HepG2 (cell line): Measurements from ENCODE around the gene ARHGEF38. TPM values are rescaled to one million over a fixed set of nuclear protein-coding genes. Genes with fewer than 3 reads are reported as not detected.

Source experiments
- ATAC-seq: fragments of 200-7000 bp; cut with Tn5 transposase; 3 replicates; pipeline ENCODE4 v1.9.1; 2020; ENCODE audit warnings: mild to moderate bottlenecking, moderate library complexity
- BruUV-seq: library from RNA; stranded (reverse); fragments of 400-500 nt; replicated peaks from 2 replicates; lab custom pipeline; 2021; lab: Mats Ljungman, UMichigan
- CTCF ChIA-PET: fragments of 300-600 bp; formaldehyde crosslinking; extraction: SDS; loops from one replicate; lab custom pipeline; 2021; ENCODE audit warnings: low total read pairs, inconsistent platforms, low intra/inter-chr PET ratio; lab: Yijun Ruan, JAX
- POLR2A ChIA-PET: fragments of 350-600 bp; sonication (Branson Sonifier 250); formaldehyde crosslinking; loops from one replicate; lab custom pipeline; 2020; ENCODE audit warnings: antibody characterized with exemption, inconsistent platforms; lab: Yijun Ruan, JAX
- DNase-seq: peaks from one replicate; pipeline ENCODE4 v3.0.0-alpha.2; 2015; ENCODE audit warnings: low spot score
- FAIRE-seq: peaks from 3 replicates; lab custom pipeline; 2011; peaks lifted over from hg19 to GRCh38; lab: Jason Lieb, UNC
- H2AFZ ChIP-seq: one replicate; pipeline ENCODE4 v1.6.1; 2011; ENCODE audit warnings: low read length, inconsistent platforms
- H3K27ac ChIP-seq: fragments of 300-600 bp; 3 replicates; pipeline ENCODE4 v1.8.0; 2011; ENCODE audit warnings: mixed run types, mild to moderate bottlenecking, mixed read lengths, low read length, inconsistent platforms; ENCODE audit not compliant: insufficient read depth; ENCODE audit errors: extremely low read length
- H3K27me3 ChIP-seq, 2 experiments: fragments of 200-600 bp in 1 of 2; 2 replicates in 1 of 2; 3 replicates in 1 of 2; pipeline versions ENCODE4 v1.6.0 to v1.8.0; 2011; ENCODE audit warnings: low read length in 2 of 2, mild to moderate bottlenecking in 2 of 2, moderate library complexity in 2 of 2, inconsistent platforms in 1 of 2; ENCODE audit not compliant: insufficient read depth in 2 of 2, control insufficient read depth in 1 of 2
- H3K36me3 ChIP-seq, 2 experiments: fragments of 200-600 bp in 1 of 2; replicated peaks in 1 of 2; 2 replicates in 1 of 2; 3 replicates in 1 of 2; pipeline versions ENCODE4 v1.5.1 to v1.8.0; 2011; ENCODE audit warnings: low read length in 2 of 2, inconsistent platforms in 1 of 2; ENCODE audit not compliant: insufficient read depth in 2 of 2, control insufficient read depth in 1 of 2
- H3K4me1 ChIP-seq: 2 replicates; pipeline ENCODE4 v1.5.1; 2012; ENCODE audit warnings: low read length, inconsistent platforms; ENCODE audit not compliant: insufficient read depth
- H3K4me2 ChIP-seq: 2 replicates; pipeline ENCODE4 v1.6.0; 2011; ENCODE audit warnings: low read depth, low read length, inconsistent platforms
- H3K4me3 ChIP-seq, 3 experiments: fragments of 200-600 bp in 1 of 3; sonication (generic), shearing (Covaris generic) in 1 of 3; replicated peaks in 1 of 3; 2 replicates each; pipeline ENCODE4 v1.5.1; 2011 to 2016; ENCODE audit warnings: low read length in 3 of 3, inconsistent platforms in 2 of 3, low read depth in 2 of 3, mild to moderate bottlenecking in 2 of 3, control low read depth in 1 of 3, mixed read lengths in 1 of 3; ENCODE audit not compliant: insufficient read depth in 1 of 3
- H3K79me2 ChIP-seq: one replicate; pipeline ENCODE4 v1.6.1; 2011; ENCODE audit warnings: low read length, inconsistent platforms; ENCODE audit not compliant: insufficient read depth
- H3K9ac ChIP-seq: 2 replicates; pipeline ENCODE4 v1.6.0; 2011; ENCODE audit warnings: mild to moderate bottlenecking, low read depth, low read length, inconsistent platforms; ENCODE audit not compliant: insufficient read depth
- H3K9me3 ChIP-seq: 2 replicates; pipeline ENCODE4 v1.5.1; 2012; ENCODE audit warnings: mild to moderate bottlenecking, low read length
- H4K20me1 ChIP-seq: 2 replicates; pipeline ENCODE4 v1.6.0; 2011; ENCODE audit warnings: inconsistent platforms, mild to moderate bottlenecking, low read length, moderate library complexity; ENCODE audit not compliant: insufficient read depth
- DDIT3 ChIP-seq: sonication (generic); formaldehyde crosslinking; IDR thresholded peaks from 2 replicates; pipeline ENCODE4 v1.4.0; 2020; ENCODE audit warnings: mild to moderate bottlenecking, missing genetic modification reagents
- DRAP1 ChIP-seq: IDR thresholded peaks from 2 replicates; pipeline ENCODE4 v1.6.1; 2016; ENCODE audit warnings: missing genetic modification reagents, missing compliant biosample characterization
- FOXK2 ChIP-seq: fragments of 450-650 bp; IDR thresholded peaks from 2 replicates; pipeline ENCODE4 v1.6.1; 2016
- HDAC2 ChIP-seq: sonication (generic); formaldehyde crosslinking; IDR thresholded peaks from 2 replicates; pipeline ENCODE4 v1.4.0; 2020; ENCODE audit warnings: missing genetic modification reagents
- JUN ChIP-seq: sonication (generic); formaldehyde crosslinking; IDR thresholded peaks from 2 replicates; pipeline ENCODE4 v1.4.0; 2020; ENCODE audit warnings: mild to moderate bottlenecking, missing genetic modification reagents
- KLF12 ChIP-seq: sonication (generic); formaldehyde crosslinking; IDR thresholded peaks from 2 replicates; pipeline ENCODE4 v1.4.0; 2020; ENCODE audit warnings: missing genetic modification reagents, borderline replicate concordance
- MIER3 ChIP-seq: IDR thresholded peaks from 2 replicates; pipeline ENCODE4 v1.6.1; 2016; ENCODE audit warnings: missing compliant biosample characterization, borderline replicate concordance
- NKX3-1 ChIP-seq: sonication (generic); formaldehyde crosslinking; IDR thresholded peaks from 2 replicates; pipeline ENCODE4 v1.5.0; 2020; ENCODE audit warnings: missing genetic modification reagents
- RXRA ChIP-seq: sonication (generic); formaldehyde crosslinking; IDR thresholded peaks from 2 replicates; pipeline ENCODE4 v1.5.1; 2020; ENCODE audit warnings: missing genetic modification reagents
- SMARCC2 ChIP-seq: fragments of 450-650 bp; IDR thresholded peaks from 2 replicates; pipeline ENCODE4 v1.6.1; 2017; ENCODE audit warnings: antibody characterized with exemption, mild to moderate bottlenecking
- TBX2 ChIP-seq: sonication (generic); formaldehyde crosslinking; IDR thresholded peaks from 2 replicates; pipeline ENCODE4 v1.5.0; 2020; ENCODE audit warnings: missing genetic modification reagents, mild to moderate bottlenecking, borderline replicate concordance
- ZBTB1 ChIP-seq: sonication (generic); formaldehyde crosslinking; IDR thresholded peaks from 2 replicates; pipeline ENCODE4 v1.4.0; 2020; ENCODE audit warnings: missing genetic modification reagents, borderline replicate concordance
- ZFP91 ChIP-seq: sonication (generic); formaldehyde crosslinking; IDR thresholded peaks from 2 replicates; pipeline ENCODE4 v1.9.0; 2022; ENCODE audit warnings: missing genetic modification reagents, mild to moderate bottlenecking, borderline replicate concordance
- ZNF180 ChIP-seq: sonication (generic); formaldehyde crosslinking; IDR thresholded peaks from 2 replicates; pipeline ENCODE4 v1.4.0; 2020; ENCODE audit warnings: low read depth, missing genetic modification reagents, borderline replicate concordance
- ZNF292 ChIP-seq: sonication (generic); formaldehyde crosslinking; IDR thresholded peaks from 2 replicates; pipeline ENCODE4 v1.8.1; 2022; ENCODE audit warnings: mild to moderate bottlenecking, low read depth, missing genetic modification reagents, borderline replicate concordance
- ZNF605 ChIP-seq: sonication (generic); formaldehyde crosslinking; IDR thresholded peaks from 2 replicates; pipeline ENCODE4 v1.8.0; 2022; ENCODE audit warnings: mild to moderate bottlenecking, missing genetic modification reagents
- ZNF7 ChIP-seq: IDR thresholded peaks from 2 replicates; pipeline ENCODE4 v1.6.1; 2016; ENCODE audit warnings: missing biosample characterization, missing genetic modification reagents
- WGBS: methylation state at CpG from one replicate; pipeline ENCODE4 v1.1.6; 2017; ENCODE audit warnings: low lambda C conversion rate; 5-methylcytosine and 5-hydroxymethylcytosine counted together
- in situ Hi-C: cut with HindIII; loops from 2 replicates; pipeline ENCODE4 v1.10.0; 2017; ENCODE audit warnings: low pct_unique_long_range_greater_than_20kb; ENCODE audit not compliant: extremely low pct_ligation_motif_present
- intact Hi-C: fragments of 100-400 bp; cut with micrococcal nuclease; formaldehyde crosslinking; loops from one replicate; pipeline ENCODE4 v1.10.0; 2022; ENCODE audit not compliant: unreplicated experiment
- polyA plus RNA-seq, 8 experiments: library from polyadenylated mRNA; depleted of rRNA in 3 of 8; stranded (reverse) in 7 of 8; unstranded in 1 of 8; fragments of >200 nt; fragmentation: Illumina TruSeq in 4 of 8; extraction: Trizol in 4 of 8; gene quantifications; 2 replicates each; pipeline versions ENCODE4 v1.2.1 to v1.2.3, GENCODE V29; 2011 to 2016; ENCODE audit warnings: low read depth in 4 of 8, missing spikeins in 1 of 8, mixed read lengths in 1 of 8; ENCODE audit not compliant: insufficient read depth in 1 of 8
- total RNA-seq, 5 experiments: library from RNA; depleted of rRNA; stranded (reverse); fragments of >200 nt; fragmentation: Illumina TruSeq; extraction: Trizol; gene quantifications; 2 replicates each; pipeline ENCODE4 v1.2.3, GENCODE V29; 2016; ENCODE audit warnings: low read depth in 1 of 5
- TF ChIP-seq, protein P1 (sequence below): sonication (generic); formaldehyde crosslinking; IDR thresholded peaks from 2 replicates; pipeline ENCODE4 v1.4.0; 2020; ENCODE audit warnings: missing genetic modification reagents

ARHGEF38 gene
- total and polyA plus RNA-seq, 2 of the 13 experiments (the other 11 are each of a cell fraction or from before 2014, with no cell fraction given): not detected

GRCh38 chr4:105622269-105622668 is 69.8 kb downstream of the ARHGEF38 start:
- Histone ChIP-seq H3K4me1 (no peaks in the 10 kb centered on the region), H3K79me2 (no peaks in the 10 kb centered on the region), H2AFZ (no peak overlapping the region), H3K36me3 (no peaks in the 10 kb centered on the region), H3K27me3 (no peaks in the 10 kb centered on the region), H3K4me3 (no peak overlapping the region), H3K4me2 (no peak overlapping the region), H3K27ac (no peak overlapping the region), H4K20me1 (no peaks in the 10 kb centered on the region), H3K9me3 (no peaks in the 10 kb centered on the region), H3K9ac (no peak overlapping the region)
- 56% methylated on average over 4 of the region's 4 CpGs for WGBS
- DNase-seq: no peak
- ChIA-PET POLR2A (no interaction called here), CTCF (no interaction called here)
- no peak for ATAC-seq
- no peak for FAIRE-seq
- intact Hi-C loops: no loop called here
- in situ Hi-C loops: no loop called here
- no TSS peak for BruUV-seq
- TF ChIP-seq KLF12 (CRISPR knock-in tag): no peak
- TF ChIP-seq SMARCC2: no peak
- no peak for TF ChIP-seq HDAC2 (CRISPR knock-in tag)
- TF ChIP-seq, protein P1, sequence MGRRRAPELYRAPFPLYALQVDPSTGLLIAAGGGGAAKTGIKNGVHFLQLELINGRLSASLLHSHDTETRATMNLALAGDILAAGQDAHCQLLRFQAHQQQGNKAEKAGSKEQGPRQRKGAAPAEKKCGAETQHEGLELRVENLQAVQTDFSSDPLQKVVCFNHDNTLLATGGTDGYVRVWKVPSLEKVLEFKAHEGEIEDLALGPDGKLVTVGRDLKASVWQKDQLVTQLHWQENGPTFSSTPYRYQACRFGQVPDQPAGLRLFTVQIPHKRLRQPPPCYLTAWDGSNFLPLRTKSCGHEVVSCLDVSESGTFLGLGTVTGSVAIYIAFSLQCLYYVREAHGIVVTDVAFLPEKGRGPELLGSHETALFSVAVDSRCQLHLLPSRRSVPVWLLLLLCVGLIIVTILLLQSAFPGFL: no peak
- no peak for TF ChIP-seq DRAP1
- TF ChIP-seq RXRA (CRISPR knock-in tag): no peak
- no peak for TF ChIP-seq ZNF605
- no peak for TF ChIP-seq TBX2 (CRISPR knock-in tag)
- no peak for TF ChIP-seq ZNF180 (CRISPR knock-in tag)
- no peak for TF ChIP-seq ZNF292 (CRISPR knock-in tag)
- TF ChIP-seq MIER3: no peak
- TF ChIP-seq FOXK2: no peak
- TF ChIP-seq ZBTB1: no peak
- TF ChIP-seq ZNF7 (CRISPR knock-in tag): no peak
- no peak for TF ChIP-seq JUN (CRISPR knock-in tag)
- TF ChIP-seq DDIT3 (CRISPR knock-in tag): no peak
- TF ChIP-seq NKX3-1 (CRISPR knock-in tag): no peak
- no peak for TF ChIP-seq ZFP91 (CRISPR knock-in tag)
- TF ChIP-seq, all 625 proteins: peak for 0
